Sigmoid colon (tissue), 7 donors: Measurements from ENCODE around the gene WASF2. TPM values are rescaled to one million over a fixed set of nuclear protein-coding genes. Genes with fewer than 3 reads are reported as not detected.

Experiments
- DNase-seq: peaks from one replicate; pipeline ENCODE4 v3.0.0-alpha.2; 2019
- H3K27ac ChIP-seq, 4 donors: fragments of 200-600 bp; sonication (generic); one replicate each; pipeline ENCODE4 v1.5.1; 2016 to 2019; ENCODE audit warnings: mild to moderate bottlenecking in 1 of 4
- H3K27me3 ChIP-seq, 3 donors: fragments of 200-600 bp; sonication (generic); one replicate each; pipeline ENCODE4 v1.5.1; 2019; ENCODE audit warnings: mild to moderate bottlenecking in 1 of 3
- H3K36me3 ChIP-seq, 4 donors: fragments of 200-600 bp; sonication (generic); one replicate each; pipeline ENCODE4 v1.5.1; 2016 to 2019
- H3K4me1 ChIP-seq, 4 donors: fragments of 200-600 bp; sonication (generic); one replicate each; pipeline ENCODE4 v1.5.1; 2017 to 2019
- H3K4me3 ChIP-seq, 4 donors: fragments of 200-600 bp; sonication (generic); one replicate each; pipeline ENCODE4 v1.5.1; 2017 to 2019; ENCODE audit warnings: mild to moderate bottlenecking in 2 of 4, moderate library complexity in 1 of 4
- H3K9me3 ChIP-seq, 4 donors: fragments of 200-600 bp in 3 of 4; sonication (generic) in 3 of 4; one replicate each; pipeline versions ENCODE4 v1.5.1 to v1.6.1; 2013 to 2019
- EP300 ChIP-seq, 4 donors: sonication (generic); formaldehyde crosslinking; IDR thresholded peaks; one replicate each; pipeline ENCODE4 v1.6.1; 2017; ENCODE audit warnings: antibody characterized with exemption in 4 of 4
- POLR2A ChIP-seq, 2 donors: fragments of 450-650 bp; IDR thresholded peaks; one replicate each; pipeline ENCODE4 v1.6.1; 2016; ENCODE audit warnings: antibody characterized with exemption in 2 of 2, mild to moderate bottlenecking in 2 of 2, moderate library complexity in 2 of 2
- POLR2AphosphoS5 ChIP-seq, 4 donors: sonication (generic); formaldehyde crosslinking; IDR thresholded peaks; one replicate each; pipeline ENCODE4 v1.6.1; 2017; ENCODE audit warnings: antibody characterized with exemption in 4 of 4
- WGBS, 2 donors: extraction: QIAGEN DNeasy Blood & Tissue Kit; methylation state at CpG; one replicate each; pipeline ENCODE4 v1.1.7; 2013; 5-methylcytosine and 5-hydroxymethylcytosine counted together
- intact Hi-C: fragments of 100-400 bp; cut with DNase I; formaldehyde crosslinking; loops from one replicate; pipeline ENCODE4 v1.15.1; 2023
- polyA plus RNA-seq, 3 donors: library from polyadenylated mRNA; stranded (reverse); fragments of 200-250 nt; gene quantifications; one replicate each; pipeline ENCODE4 v1.2.3, GENCODE V29; 2013
- total RNA-seq, 4 donors: library from RNA; depleted of rRNA; stranded (reverse); fragments of >200 nt; gene quantifications; one replicate each; pipeline ENCODE4 v1.1.0, GENCODE V29; 2016
- TF ChIP-seq, protein P1 (sequence below), 4 experiments: fragments of 450-650 bp in 3 of 4; fragments of 200-600 bp in 1 of 4; IDR thresholded peaks; one replicate each; pipeline ENCODE4 v1.5.1; 2016 to 2019; ENCODE audit warnings: antibody characterized with exemption in 4 of 4, mild to moderate bottlenecking in 3 of 4, moderate library complexity in 2 of 4
- donor health status: healthy with polysubstance abuse.
- donor health status: Bipolar disorder and iron deficiency.
- donor health status: healthy.

Gene WASF2
- total and polyA plus RNA-seq, 7 donors, result 30.0 to 69.6 (median 56.9) TPM

DNA sequence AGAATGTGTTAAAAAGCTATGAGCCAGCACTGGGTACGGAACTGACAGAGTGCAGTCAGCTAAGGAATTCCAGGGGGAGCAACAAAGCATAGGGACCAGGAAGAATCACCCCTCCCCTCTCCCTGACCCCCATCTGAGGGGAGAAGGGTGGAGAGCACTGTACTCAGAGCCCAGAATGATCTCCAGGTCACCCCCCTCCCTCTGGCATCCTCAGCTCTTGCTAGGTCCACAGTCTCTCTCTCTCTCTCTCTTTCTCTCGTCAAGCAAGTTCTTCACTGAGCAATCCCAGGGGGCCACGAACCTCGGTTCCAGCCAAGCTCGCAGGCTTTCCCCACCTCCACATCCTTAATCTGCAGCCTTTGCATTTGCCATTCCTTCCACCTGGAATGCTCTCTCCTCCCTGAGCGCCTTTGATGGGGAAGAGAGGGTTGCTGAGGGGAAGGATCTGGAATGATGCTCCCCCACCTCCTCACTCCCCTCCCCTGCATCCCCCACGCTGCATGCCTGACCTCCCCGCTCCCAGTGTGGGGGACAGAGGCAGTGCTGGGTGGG is 6.7 kb upstream of the WASF2 start:
- WGBS, 2 donors, result 50 to 56% methylated on average over 8 of the region's 8 CpGs
- H3K4me3 ChIP-seq, result no peak overlapping the region
- TF ChIP-seq, protein P1, sequence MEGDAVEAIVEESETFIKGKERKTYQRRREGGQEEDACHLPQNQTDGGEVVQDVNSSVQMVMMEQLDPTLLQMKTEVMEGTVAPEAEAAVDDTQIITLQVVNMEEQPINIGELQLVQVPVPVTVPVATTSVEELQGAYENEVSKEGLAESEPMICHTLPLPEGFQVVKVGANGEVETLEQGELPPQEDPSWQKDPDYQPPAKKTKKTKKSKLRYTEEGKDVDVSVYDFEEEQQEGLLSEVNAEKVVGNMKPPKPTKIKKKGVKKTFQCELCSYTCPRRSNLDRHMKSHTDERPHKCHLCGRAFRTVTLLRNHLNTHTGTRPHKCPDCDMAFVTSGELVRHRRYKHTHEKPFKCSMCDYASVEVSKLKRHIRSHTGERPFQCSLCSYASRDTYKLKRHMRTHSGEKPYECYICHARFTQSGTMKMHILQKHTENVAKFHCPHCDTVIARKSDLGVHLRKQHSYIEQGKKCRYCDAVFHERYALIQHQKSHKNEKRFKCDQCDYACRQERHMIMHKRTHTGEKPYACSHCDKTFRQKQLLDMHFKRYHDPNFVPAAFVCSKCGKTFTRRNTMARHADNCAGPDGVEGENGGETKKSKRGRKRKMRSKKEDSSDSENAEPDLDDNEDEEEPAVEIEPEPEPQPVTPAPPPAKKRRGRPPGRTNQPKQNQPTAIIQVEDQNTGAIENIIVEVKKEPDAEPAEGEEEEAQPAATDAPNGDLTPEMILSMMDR (IDR thresholded peaks at IDR 0.05), result peak; percentile 23 to 52 (median 33)
- no peak for TF ChIP-seq POLR2A (IDR thresholded peaks at IDR 0.05)
- H3K36me3 ChIP-seq, result no peaks in the 10 kb centered on the region
- H3K27me3 ChIP-seq, result no peaks in the 10 kb centered on the region
- H3K27ac ChIP-seq, result peak overlapping the region in 2 of 4 donors; percentile 20 to 37
- peaks cover 0 to 24% (median 20%) of the 10 kb centered on the region in 4 donors for H3K4me1 ChIP-seq
- no peaks in the 10 kb centered on the region for H3K9me3 ChIP-seq
- intact Hi-C loops, result loop anchor here (10.0 kb wide), 1 partner anchor 192 kb away; no protein-coding TSS in a partner anchor
- peak; percentile 67 for DNase-seq

DNA sequence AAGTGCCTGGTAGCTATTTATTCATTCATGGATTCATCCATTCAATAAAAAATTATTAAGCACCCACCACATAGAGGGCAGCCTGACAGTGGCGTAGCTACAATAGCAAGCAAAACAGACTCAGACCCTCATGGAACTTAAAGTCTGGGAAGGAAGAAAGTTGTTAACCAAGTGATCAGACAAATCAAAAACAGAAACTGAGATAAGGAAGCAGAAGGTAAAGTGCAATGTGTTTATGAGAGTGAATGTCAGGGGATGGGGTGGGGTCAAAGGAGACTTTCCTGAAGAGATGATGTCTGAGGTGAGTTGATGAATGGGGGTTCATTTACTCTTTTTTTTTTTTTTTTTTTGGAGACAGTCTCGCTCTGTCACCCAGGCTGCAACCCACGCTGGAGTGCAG is 2.8 kb upstream of the WASF2 start:
- Histone ChIP-seq H3K36me3 (no peaks in the 10 kb centered on the region), H3K27ac (peak overlapping the region; percentile 94 to 99 (median 98)), H3K4me3 (no peak overlapping the region), H3K27me3 (no peaks in the 10 kb centered on the region), H3K4me1 (peaks cover 0 to 47% (median 39%) of the 10 kb centered on the region in 4 donors), H3K9me3 (no peaks in the 10 kb centered on the region)
- intact Hi-C loops, result loop anchor here (10.0 kb wide), 1 partner anchor 188 kb away; no protein-coding TSS in a partner anchor
- TF ChIP-seq POLR2AphosphoS5 (IDR thresholded peaks at IDR 0.05), result no peak
- TF ChIP-seq, protein P1 (IDR thresholded peaks at IDR 0.05), result no peak
- TF ChIP-seq POLR2A (IDR thresholded peaks at IDR 0.05), result no peak
- no peak for TF ChIP-seq EP300 (IDR thresholded peaks at IDR 0.05)
- DNase-seq, result peak; percentile 12
- 91 to 94% methylated on average over 3 of the region's 3 CpGs for WGBS, 2 donors

GRCh38 chr1:27491748-27492700 is 2.1 kb upstream of the WASF2 start:
- DNase-seq, result peak; percentile 80
- Histone ChIP-seq H3K4me3 (no peak overlapping the region), H3K27ac (peak overlapping the region; percentile 94 to 99 (median 98)), H3K27me3 (no peaks in the 10 kb centered on the region), H3K36me3 (no peaks in the 10 kb centered on the region), H3K9me3 (no peaks in the 10 kb centered on the region), H3K4me1 (peaks cover 0 to 46% (median 38%) of the 10 kb centered on the region in 4 donors)
- intact Hi-C loops, result loop anchor here (10.0 kb wide), 1 partner anchor 187 kb away; no protein-coding TSS in a partner anchor
- TF ChIP-seq EP300 (IDR thresholded peaks at IDR 0.05) (no peak), POLR2A (IDR thresholded peaks at IDR 0.05) (no peak), POLR2AphosphoS5 (IDR thresholded peaks at IDR 0.05) (peak in 2 of 4 donors; percentile 17 to 26)
- TF ChIP-seq, protein P1 (IDR thresholded peaks at IDR 0.05), result no peak
- WGBS, 2 donors, result 59 to 66% methylated on average over 9 of the region's 9 CpGs

DNA sequence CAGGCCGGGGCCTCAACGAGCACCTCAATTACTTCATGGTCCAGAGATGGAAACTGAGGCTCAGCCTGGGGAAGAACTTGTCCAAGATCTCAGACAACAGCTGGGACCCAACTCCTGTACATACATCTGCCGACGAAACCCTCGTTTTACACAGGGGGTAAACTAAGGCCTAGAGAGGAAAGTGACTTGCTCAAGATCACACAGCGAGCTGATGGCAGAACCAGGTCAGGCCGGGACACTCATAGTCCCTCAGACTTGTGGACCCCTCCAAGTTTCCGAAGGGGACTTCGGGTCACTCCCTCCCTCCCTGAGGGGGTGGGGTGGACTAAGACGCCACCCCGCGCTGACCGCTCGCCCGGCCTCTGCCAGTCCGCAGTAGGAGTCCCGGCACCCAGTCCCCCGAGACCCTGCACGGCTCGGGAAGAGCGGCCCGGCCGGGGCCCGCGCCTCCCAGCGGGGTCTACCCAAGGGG is 430 bp downstream of the WASF2 start:
- intact Hi-C loops, result loop anchor here (2.0 kb wide), 1 partner anchor 71 kb away; no protein-coding TSS in a partner anchor
- Histone ChIP-seq H3K4me1 (peaks cover 0 to 58% (median 36%) of the 10 kb centered on the region in 4 donors), H3K9me3 (no peaks in the 10 kb centered on the region), H3K4me3 (peak overlapping the region; percentile 78 to 98 (median 90)), H3K36me3 (no peaks in the 10 kb centered on the region), H3K27me3 (no peaks in the 10 kb centered on the region), H3K27ac (peak overlapping the region; percentile 94 to 99 (median 98))
- WGBS, 2 donors, result 0% methylated on average over 26 of the region's 26 CpGs
- TF ChIP-seq, protein P1 (IDR thresholded peaks at IDR 0.05), result no peak
- TF ChIP-seq POLR2AphosphoS5 (IDR thresholded peaks at IDR 0.05), result no peak
- no peak for DNase-seq
